ENCODE data around the gene C1QL4.
"Not testable (repeated sequence)": the region's sequence is repeated elsewhere in the genome, so short reads cannot be mapped to it uniquely, and the experiment has no call there.

Gene C1QL4

GRCh38 chr12:49283541-49284429, 53.2 kb downstream of the C1QL4 start:
- in situ Hi-C loops (cut with MboI; ENCODE audit: low sequenced_read_pairs), result no loop called here

GRCh38 chr12:49282740-49283375, 54.1 kb downstream of the C1QL4 start:
- in situ Hi-C loops (cut with MboI; ENCODE audit: low sequenced_read_pairs), result not testable (repeated sequence)
